T-helper 17 cell (primary cell): ENCODE measurements around the gene MAP1B. TPM values are rescaled to one million over a fixed set of nuclear protein-coding genes. Genes with fewer than 3 reads are reported as not detected.

Source experiments
- ATAC-seq: fragments of 150-1000 bp; cut with Tn5 transposase; 2 replicates; pipeline ENCODE4 v1.10.0; 2021; ENCODE audit warnings: mild to moderate bottlenecking, moderate library complexity
- DNase-seq, 3 donors: peaks; one replicate each; pipeline versions ENCODE4 v3.0.0 to v3.0.0-alpha.2; 2020 to 2021
- H3K9me3 ChIP-seq: one replicate; pipeline ENCODE4 v1.7.0; 2013; ENCODE audit warnings: low read length, mild to moderate bottlenecking; ENCODE audit not compliant: control insufficient read depth, poor library complexity, severe bottlenecking
- H3K27ac Mint-ChIP-seq: one replicate; pipeline ENCODE4 v1.8.0; 2022; ENCODE audit warnings: mild to moderate bottlenecking, moderate library complexity, mixed read lengths
- H3K27me3 Mint-ChIP-seq: one replicate; pipeline ENCODE4 v1.8.0; 2022; ENCODE audit warnings: mixed read lengths
- H3K36me3 Mint-ChIP-seq: one replicate; pipeline ENCODE4 v1.8.0; 2022; ENCODE audit warnings: low read depth, mixed read lengths
- H3K4me1 Mint-ChIP-seq: one replicate; pipeline ENCODE4 v1.8.0; 2022; ENCODE audit warnings: mild to moderate bottlenecking, mixed read lengths
- H3K4me3 Mint-ChIP-seq: one replicate; pipeline ENCODE4 v1.8.0; 2022; ENCODE audit warnings: mild to moderate bottlenecking, moderate library complexity, mixed read lengths
- total RNA-seq, 4 donors: library from RNA in 2 of 4; stranded (reverse) in 2 of 4; gene quantifications; one replicate each; pipeline ENCODE4 v1.2.3 and lab custom pipeline; 2022 to 2026

MAP1B gene
- total RNA-seq, 2 donors from 2014 or later, result 0.05 to 1.4 TPM

DNA sequence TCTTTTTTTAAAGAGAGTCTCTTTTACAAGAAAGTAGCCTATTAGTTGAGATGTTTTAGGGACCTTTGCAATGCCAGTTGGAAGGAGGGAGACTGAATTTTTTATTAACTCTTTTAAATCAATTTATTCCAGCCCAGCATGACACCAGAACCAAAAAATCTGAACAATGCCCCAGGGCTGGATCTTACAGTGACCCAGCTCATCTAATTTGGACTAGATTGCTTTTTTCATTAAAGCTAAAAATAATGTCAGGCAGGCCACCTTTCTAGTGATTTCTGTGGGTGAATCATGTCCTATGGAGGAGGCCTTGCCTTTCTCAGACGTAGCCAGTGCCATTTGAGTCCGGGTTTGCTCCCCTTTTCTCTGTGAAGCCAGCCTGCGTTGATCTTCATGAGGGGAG lies 38.8 kb downstream of the MAP1B start:
- H3K9me3 ChIP-seq, result no peaks in the 10 kb centered on the region
- DNase-seq (no peak), ATAC-seq (no peak)
- H3K4me1 Mint-ChIP-seq, result no peaks in the 10 kb centered on the region
- no peak overlapping the region for H3K4me3 Mint-ChIP-seq
- no peak overlapping the region for H3K27ac Mint-ChIP-seq
- peaks cover 47% of the 10 kb centered on the region for H3K27me3 Mint-ChIP-seq
- no peaks in the 10 kb centered on the region for H3K36me3 Mint-ChIP-seq

DNA sequence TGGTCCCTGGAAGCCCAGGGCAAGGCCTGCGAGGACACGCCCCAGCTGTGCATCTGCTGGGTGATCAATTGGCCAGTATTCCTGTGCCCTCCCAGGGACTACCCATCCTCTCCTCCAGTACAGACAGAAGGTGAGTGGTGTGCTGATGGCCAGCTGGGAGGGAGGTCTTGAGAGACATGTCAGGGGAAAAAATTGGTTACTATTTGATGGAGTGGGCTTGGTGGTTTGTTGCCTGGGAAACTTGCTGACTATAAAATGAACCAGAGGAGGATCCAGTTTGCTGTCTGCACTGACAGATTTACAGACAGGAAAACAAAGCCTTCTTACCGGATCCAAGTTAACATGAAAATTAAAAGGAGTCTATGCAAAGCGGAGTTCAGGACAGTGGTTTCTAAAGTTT lies 40.3 kb downstream of the MAP1B start:
- Mint-ChIP-seq H3K27ac (no peak overlapping the region), H3K36me3 (no peaks in the 10 kb centered on the region), H3K4me1 (no peaks in the 10 kb centered on the region), H3K27me3 (peaks cover 38% of the 10 kb centered on the region), H3K4me3 (no peak overlapping the region)
- ATAC-seq, result no peak
- no peak for DNase-seq
- no peaks in the 10 kb centered on the region for H3K9me3 ChIP-seq

DNA sequence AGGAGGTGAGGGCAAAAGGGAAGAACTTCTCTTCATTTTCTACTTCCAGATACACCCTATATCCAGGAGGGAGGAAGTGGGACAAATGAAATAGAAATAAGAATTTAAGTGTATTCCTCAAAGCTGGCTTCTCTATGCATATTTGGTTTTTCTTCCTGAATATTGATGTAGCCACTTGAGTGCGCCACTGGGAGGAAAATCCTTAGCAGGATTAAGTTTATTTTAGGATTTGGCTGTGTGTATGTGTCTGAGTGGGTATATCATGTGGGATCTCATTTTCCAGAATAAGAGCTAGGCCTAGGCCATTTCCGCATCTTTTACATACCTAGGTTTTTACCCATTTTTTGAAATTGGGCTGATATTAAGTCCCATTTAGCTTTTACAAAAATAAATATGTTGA lies 42.5 kb downstream of the MAP1B start:
- no peaks in the 10 kb centered on the region for H3K9me3 ChIP-seq
- Mint-ChIP-seq H3K27ac (no peak overlapping the region), H3K36me3 (no peaks in the 10 kb centered on the region), H3K27me3 (peaks cover 20% of the 10 kb centered on the region), H3K4me1 (no peaks in the 10 kb centered on the region), H3K4me3 (no peak overlapping the region)
- DNase-seq (no peak), ATAC-seq (no peak)

DNA sequence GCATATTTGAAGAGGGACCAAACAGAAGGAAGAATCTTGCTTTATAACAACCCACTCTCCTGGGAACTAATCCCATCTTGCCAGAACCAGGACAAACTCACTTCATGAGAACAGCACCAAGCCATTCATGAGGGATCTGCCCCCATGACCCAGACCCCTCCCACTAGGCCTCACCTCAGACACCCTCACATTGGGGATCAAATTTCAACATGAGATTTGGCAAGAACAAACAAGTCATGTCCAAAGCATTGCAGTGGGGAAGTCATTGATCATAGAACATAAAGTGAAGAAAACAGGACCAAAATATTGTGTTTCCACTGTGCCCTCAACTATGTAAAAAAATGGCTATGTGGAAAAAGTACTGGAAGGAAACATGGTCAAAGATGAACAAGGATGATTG lies 43.9 kb downstream of the MAP1B start:
- H3K27ac Mint-ChIP-seq, result no peak overlapping the region
- no peaks in the 10 kb centered on the region for H3K4me1 Mint-ChIP-seq
- H3K36me3 Mint-ChIP-seq, result no peaks in the 10 kb centered on the region
- DNase-seq, result no peak
- H3K9me3 ChIP-seq, result no peaks in the 10 kb centered on the region
- H3K4me3 Mint-ChIP-seq, result no peak overlapping the region
- peaks cover 10% of the 10 kb centered on the region for H3K27me3 Mint-ChIP-seq
- no peak for ATAC-seq

DNA sequence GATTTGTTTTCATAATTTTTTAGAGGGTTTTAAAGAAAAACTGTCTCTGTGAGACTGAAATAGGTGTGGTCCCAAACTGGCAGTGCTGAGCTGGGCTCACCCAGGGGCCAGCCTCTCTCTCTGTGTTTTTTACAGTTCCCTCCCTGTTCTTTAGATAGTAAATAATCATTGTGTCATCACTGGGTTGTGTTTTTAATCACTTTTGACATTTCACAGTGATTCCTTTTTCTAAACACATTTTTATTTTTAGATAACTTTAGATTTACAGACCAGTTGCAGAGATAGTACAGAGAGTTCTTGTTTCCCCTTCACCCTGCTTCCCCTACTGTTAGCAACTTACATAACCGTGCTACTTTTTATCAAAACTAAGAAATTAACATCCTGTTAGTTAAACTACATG lies 44.4 kb downstream of the MAP1B start:
- DNase-seq (no peak), ATAC-seq (no peak)
- Mint-ChIP-seq H3K27me3 (peaks cover 15% of the 10 kb centered on the region), H3K27ac (no peak overlapping the region), H3K4me1 (no peaks in the 10 kb centered on the region), H3K36me3 (no peaks in the 10 kb centered on the region), H3K4me3 (no peak overlapping the region)
- H3K9me3 ChIP-seq, result no peaks in the 10 kb centered on the region

DNA sequence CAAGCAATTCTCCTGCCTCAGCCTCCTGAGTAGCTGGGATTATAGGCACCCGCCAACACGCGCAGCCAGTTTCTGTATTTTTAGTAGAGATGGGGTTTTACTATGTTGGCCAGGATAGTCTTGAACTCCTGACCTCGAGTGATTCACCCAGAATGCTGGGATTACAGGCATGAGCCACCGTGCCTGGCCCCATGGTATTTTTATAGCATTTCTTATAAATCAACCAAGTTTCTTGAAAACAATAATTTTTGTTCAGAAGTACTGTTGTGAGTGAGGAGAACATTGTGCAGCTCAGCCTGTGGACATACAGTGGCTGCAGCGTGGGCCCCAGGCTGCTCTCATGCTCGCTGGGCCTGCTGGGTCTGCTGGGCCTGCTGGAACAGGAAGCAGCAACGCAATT lies 45.3 kb downstream of the MAP1B start:
- H3K9me3 ChIP-seq, result no peaks in the 10 kb centered on the region
- no peaks in the 10 kb centered on the region for H3K4me1 Mint-ChIP-seq
- no peaks in the 10 kb centered on the region for H3K36me3 Mint-ChIP-seq
- ATAC-seq (no peak), DNase-seq (no peak)
- H3K4me3 Mint-ChIP-seq, result no peak overlapping the region
- no peak overlapping the region for H3K27ac Mint-ChIP-seq
- peaks cover 21% of the 10 kb centered on the region for H3K27me3 Mint-ChIP-seq

DNA sequence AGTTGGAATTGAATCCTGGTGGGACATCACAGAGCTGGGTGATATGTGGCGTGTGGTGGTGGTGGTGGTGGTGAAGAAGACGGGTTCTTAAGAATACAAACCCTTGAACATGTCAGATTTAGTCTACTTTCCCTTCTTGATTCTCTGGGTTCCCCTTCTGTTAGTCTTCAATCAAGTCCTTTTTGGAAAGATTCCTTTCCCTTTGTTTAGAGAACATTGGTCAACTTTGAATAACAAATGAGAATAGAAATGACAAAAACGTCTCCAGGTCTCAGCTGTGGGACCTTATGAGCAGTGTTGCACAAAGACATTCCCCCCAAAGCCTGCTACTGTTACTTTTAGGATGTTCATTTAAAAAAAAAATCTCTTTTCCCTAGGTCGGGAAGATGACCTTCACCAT lies 46.3 kb downstream of the MAP1B start:
- H3K36me3 Mint-ChIP-seq, result no peaks in the 10 kb centered on the region
- peaks cover 29% of the 10 kb centered on the region for H3K27me3 Mint-ChIP-seq
- no peaks in the 10 kb centered on the region for H3K4me1 Mint-ChIP-seq
- ATAC-seq, result no peak
- no peak for DNase-seq
- no peaks in the 10 kb centered on the region for H3K9me3 ChIP-seq
- no peak overlapping the region for H3K4me3 Mint-ChIP-seq
- H3K27ac Mint-ChIP-seq, result no peak overlapping the region

DNA sequence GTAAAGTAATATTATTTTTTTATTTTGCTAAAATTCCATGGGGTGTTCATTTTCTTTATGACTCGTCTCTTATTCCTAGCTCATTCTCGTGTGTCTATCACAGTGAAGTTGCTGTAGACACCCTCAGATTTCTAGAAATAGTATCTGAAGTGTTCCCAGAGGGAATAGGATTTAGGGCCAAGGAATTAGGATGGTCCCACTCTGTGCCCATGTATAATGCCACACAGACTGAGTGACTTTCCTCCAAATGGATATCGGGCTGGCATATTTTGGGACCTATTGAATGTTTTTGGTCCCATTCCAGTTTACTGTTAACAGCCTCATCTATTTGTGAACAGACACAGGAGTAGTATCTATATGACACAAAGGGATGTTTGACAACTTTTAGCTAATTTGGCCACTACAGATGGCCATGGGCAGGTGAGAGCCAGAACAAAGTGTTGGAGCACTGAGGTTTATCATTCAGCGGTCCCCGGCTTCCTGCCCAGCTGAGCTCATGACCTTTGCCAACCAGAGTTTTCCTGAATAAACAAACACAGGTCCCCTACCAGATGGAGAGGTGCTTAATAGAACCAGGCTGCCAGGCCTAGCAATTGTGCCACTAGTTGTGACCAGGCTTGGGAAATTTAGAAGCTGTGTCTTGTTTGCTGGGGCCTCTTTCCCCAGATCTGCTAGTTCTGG lies 46.9 kb downstream of the MAP1B start:
- no peak overlapping the region for H3K27ac Mint-ChIP-seq
- no peaks in the 10 kb centered on the region for H3K4me1 Mint-ChIP-seq
- H3K36me3 Mint-ChIP-seq, result no peaks in the 10 kb centered on the region
- ATAC-seq, result no peak
- no peak for DNase-seq
- H3K27me3 Mint-ChIP-seq, result peaks cover 34% of the 10 kb centered on the region
- no peak overlapping the region for H3K4me3 Mint-ChIP-seq
- no peaks in the 10 kb centered on the region for H3K9me3 ChIP-seq

DNA sequence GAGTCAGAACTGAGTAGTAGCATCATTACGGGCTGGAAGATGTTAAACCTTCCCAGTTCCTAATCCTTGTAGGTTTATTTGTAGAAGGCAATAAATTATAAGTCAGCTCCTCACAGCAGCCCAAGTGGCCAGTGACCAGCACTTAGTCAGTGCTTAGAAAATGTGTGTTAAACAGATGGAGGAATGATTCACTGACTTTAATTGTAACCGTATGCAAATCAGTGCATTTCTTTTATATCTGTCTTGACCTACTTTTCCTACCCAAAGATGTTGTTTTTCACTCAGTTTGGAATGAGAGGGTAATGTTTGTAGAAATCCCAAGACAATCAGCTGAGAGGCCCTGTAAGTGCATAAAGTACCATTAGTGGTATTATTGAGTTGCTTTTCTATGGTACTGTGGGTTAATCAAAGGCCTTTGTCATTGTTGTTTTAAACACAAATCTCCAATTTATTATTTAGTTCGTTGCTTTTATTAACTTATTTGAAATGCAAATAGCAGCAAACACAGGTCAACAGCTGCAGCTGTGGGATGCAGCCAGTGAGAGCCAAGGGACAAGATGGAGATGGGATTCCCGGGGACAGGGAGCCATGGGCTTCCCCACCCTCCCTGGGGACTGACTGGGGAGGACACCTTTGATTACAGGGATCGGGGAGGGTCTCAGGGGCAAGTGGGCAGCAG lies 49.8 kb downstream of the MAP1B start:
- ATAC-seq (no peak), DNase-seq (no peak)
- Mint-ChIP-seq H3K27me3 (peaks cover 27% of the 10 kb centered on the region), H3K4me3 (no peak overlapping the region), H3K36me3 (no peaks in the 10 kb centered on the region), H3K4me1 (no peaks in the 10 kb centered on the region), H3K27ac (no peak overlapping the region)
- H3K9me3 ChIP-seq, result no peaks in the 10 kb centered on the region

DNA sequence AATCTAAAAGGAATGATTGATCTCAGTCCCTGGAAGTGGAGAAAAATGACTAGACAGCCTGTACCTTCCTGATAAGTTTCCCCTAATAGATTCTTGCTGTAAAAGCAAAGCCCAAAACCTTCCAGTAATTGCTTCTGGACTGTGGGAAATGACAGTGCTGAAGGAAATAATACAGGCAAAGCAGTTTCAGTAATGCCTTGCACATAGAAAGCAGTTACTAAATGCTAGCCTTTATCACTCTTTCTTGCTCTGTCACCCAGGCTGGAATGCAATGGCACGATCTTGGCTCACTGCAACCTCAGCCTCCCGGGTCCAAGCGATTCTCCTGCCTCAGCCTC lies 50.3 kb downstream of the MAP1B start:
- no peaks in the 10 kb centered on the region for H3K9me3 ChIP-seq
- Mint-ChIP-seq H3K27ac (no peak overlapping the region), H3K36me3 (no peaks in the 10 kb centered on the region), H3K4me1 (no peaks in the 10 kb centered on the region), H3K4me3 (no peak overlapping the region), H3K27me3 (peaks cover 29% of the 10 kb centered on the region)
- no peak for ATAC-seq
- no peak for DNase-seq

DNA sequence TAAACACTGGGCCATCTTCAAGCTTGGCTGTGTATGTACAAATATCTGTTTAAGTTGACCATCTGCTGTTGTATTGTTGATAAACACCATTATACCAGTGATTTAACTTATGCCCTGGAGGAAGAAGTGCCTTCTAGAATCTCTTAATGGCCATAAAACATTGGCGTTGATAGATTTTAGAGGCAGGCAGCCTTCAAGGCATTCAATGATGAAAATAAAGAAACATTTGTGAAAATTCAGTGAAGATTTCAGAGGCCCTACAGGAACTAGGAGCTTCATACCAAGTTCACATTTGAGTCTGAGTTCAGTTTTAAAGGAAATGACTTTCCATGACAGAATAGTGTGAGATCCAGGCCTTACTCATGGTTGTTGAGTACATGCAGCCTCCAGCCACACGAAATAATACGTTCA lies 52.2 kb downstream of the MAP1B start:
- no peaks in the 10 kb centered on the region for H3K9me3 ChIP-seq
- DNase-seq, result no peak
- Mint-ChIP-seq H3K4me3 (no peak overlapping the region), H3K36me3 (no peaks in the 10 kb centered on the region), H3K4me1 (no peaks in the 10 kb centered on the region), H3K27me3 (peaks cover 39% of the 10 kb centered on the region), H3K27ac (no peak overlapping the region)
- no peak for ATAC-seq

DNA sequence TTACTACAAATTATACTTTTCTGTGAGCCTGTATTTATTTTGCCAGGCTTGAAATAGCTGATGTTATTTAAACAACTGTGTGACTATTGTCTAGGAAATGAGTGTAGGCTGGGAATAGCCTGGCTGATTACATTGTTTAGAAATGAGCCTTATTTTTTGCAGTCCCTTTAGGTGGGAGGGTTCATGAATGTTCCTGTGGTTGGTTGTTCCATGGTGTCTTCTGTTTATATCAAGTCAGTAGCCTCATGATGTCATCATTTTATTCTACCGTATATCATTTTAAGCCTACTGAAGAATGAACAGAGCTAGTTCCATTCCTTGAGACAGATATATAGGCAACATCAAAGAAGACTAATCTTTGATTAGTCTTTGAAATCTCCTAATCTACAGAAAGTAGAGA lies 53.1 kb downstream of the MAP1B start:
- H3K27me3 Mint-ChIP-seq, result peaks cover 46% of the 10 kb centered on the region
- H3K4me1 Mint-ChIP-seq, result no peaks in the 10 kb centered on the region
- H3K9me3 ChIP-seq, result no peaks in the 10 kb centered on the region
- DNase-seq, result no peak
- ATAC-seq, result no peak
- H3K4me3 Mint-ChIP-seq, result no peak overlapping the region
- H3K27ac Mint-ChIP-seq, result no peak overlapping the region
- no peaks in the 10 kb centered on the region for H3K36me3 Mint-ChIP-seq

DNA sequence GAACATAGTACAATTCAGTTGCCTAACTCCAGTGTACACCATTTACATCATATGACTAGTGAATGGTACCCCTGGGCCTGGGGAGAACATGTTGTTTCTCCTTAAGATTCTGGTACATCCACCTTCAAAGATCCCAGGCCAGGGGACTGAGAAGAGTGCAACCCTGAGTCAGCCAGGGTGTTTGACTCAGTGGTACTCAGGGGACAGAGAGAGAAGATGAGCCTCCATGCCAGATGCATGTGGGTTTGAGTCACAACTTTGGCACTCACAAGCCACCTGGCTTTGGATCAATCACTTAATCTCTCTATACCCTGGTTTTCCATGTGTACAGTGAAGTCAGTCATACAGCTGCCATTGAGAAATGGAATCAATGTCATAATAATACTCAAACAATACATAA lies 53.7 kb downstream of the MAP1B start:
- no peak overlapping the region for H3K4me3 Mint-ChIP-seq
- H3K4me1 Mint-ChIP-seq, result no peaks in the 10 kb centered on the region
- no peaks in the 10 kb centered on the region for H3K36me3 Mint-ChIP-seq
- peaks cover 46% of the 10 kb centered on the region for H3K27me3 Mint-ChIP-seq
- no peaks in the 10 kb centered on the region for H3K9me3 ChIP-seq
- DNase-seq (no peak), ATAC-seq (no peak)
- no peak overlapping the region for H3K27ac Mint-ChIP-seq

DNA sequence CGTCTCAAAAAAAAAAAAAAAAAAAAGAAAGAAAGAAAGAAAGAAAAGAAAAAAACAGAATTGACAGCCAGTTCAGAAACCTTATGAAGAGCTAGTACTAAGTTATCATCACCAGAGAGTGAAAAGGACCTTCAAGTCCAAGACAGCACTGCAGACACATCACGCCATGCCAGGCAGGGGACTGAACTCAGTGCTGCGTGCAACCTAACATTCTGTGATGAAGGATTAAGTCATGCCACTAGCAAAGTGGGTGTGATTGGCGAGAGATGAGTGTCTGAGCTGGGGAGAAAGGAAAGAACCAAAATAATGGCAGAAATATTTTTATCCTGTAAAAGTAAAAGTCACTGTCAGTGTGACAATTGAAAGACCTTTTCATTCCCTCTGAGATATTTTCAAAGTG lies 54.7 kb downstream of the MAP1B start:
- no peak overlapping the region for H3K27ac Mint-ChIP-seq
- H3K4me3 Mint-ChIP-seq, result no peak overlapping the region
- ATAC-seq (no peak), DNase-seq (no peak)
- H3K27me3 Mint-ChIP-seq, result peaks cover 46% of the 10 kb centered on the region
- no peaks in the 10 kb centered on the region for H3K36me3 Mint-ChIP-seq
- no peaks in the 10 kb centered on the region for H3K9me3 ChIP-seq
- H3K4me1 Mint-ChIP-seq, result no peaks in the 10 kb centered on the region
